ENCODE data around the gene SAPCD2. TPM values are rescaled to one million over a fixed set of nuclear protein-coding genes. Genes with fewer than 3 reads are reported as not detected.

The SAPCD2 gene
- total and polyA plus RNA-seq, 2 of the 8 experiments (the other 6 are each of a cell fraction or from before 2014, with no cell fraction given), result 12.7 to 32.1 TPM

DNA sequence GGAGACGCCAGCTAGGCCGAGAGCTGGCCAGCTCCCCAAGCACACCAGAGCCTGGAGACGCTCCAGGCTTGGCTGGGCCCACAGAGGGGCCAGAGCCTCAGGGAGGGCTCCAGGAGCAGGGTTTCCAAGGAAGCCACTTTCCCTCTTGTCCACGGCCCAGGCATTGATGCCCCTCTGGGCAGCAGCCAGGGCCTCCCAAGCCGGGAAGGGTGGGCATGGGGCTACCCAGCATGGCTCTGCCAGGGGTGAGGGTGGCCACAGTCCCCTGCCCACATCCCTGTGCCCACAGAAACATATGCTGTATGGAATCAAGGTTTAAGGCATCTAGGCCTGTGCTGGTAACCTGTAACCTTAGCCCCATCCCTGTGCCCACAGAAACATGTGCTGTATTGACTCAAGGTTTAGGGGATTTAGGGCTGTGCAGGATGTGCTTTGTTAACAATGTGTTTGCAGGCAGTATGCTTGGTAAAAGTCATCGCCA is 45.7 kb upstream of the SAPCD2 start:
- H3K4me2 ChIP-seq (ENCODE audit: insufficient read depth in 1 of 2, low read depth in 2 of 2, low read length in 2 of 2), result no peak overlapping the region
- H4K91ac ChIP-seq (replicated peaks; ENCODE audit: insufficient read length, low read length), result no peak overlapping the region
- peaks cover 3% of the 10 kb centered on the region; the same call in 1 of the 2 replicates for H3K23me2 ChIP-seq (ENCODE audit: low read depth, low read length)
- peaks cover 0 to 4% of the 10 kb centered on the region in 2 experiments for H4K20me1 ChIP-seq (replicated peaks in 1 of 2; ENCODE audit: control insufficient read depth in 1 of 2, insufficient read depth in 2 of 2, low read length in 2 of 2)
- H2AFZ ChIP-seq (ENCODE audit: low read length), result no peak overlapping the region
- H3K56ac ChIP-seq (replicated peaks; ENCODE audit: insufficient read length, low read depth, low read length), result no peak overlapping the region
- H3K79me1 ChIP-seq (ENCODE audit: low read depth, low read length), result no peaks in the 10 kb centered on the region
- no peak overlapping the region for H2BK5ac ChIP-seq (ENCODE audit: low read depth, low read length)
- no peak overlapping the region for H3K23ac ChIP-seq (ENCODE audit: insufficient read length)
- no peak overlapping the region for H3K4ac ChIP-seq (replicated peaks; ENCODE audit: insufficient read length, low read depth, low read length)
- FAIRE-seq, result no peak
- H3K9me3 ChIP-seq (ENCODE audit: insufficient read depth in 2 of 2, low read depth in 1 of 2, low read length in 1 of 2), result no peaks in the 10 kb centered on the region
- H3K4me3 ChIP-seq (ENCODE audit: extremely low read depth in 1 of 4, insufficient read depth in 2 of 4, low read depth in 3 of 4, low read length in 4 of 4), result no peak overlapping the region
- H2BK12ac ChIP-seq (ENCODE audit: low read depth, low read length), result no peak overlapping the region
- ChIA-PET CTCF (ENCODE audit: partially characterized antibody) (interaction anchor here (0.5 to 1.8 kb wide), 9 partner anchors 14 to 113 kb away, joined by 3 to 6 read pairs (median 3); partner anchors contain the start of genes LRRC26, MAN1B1 and RNF224), POLR2A (ENCODE audit: partially characterized antibody) (no interaction called here)
- H2BK15ac ChIP-seq (ENCODE audit: low read length), result no peak overlapping the region
- H2BK20ac ChIP-seq (ENCODE audit: low read length), result no peak overlapping the region
- no peak for DNase-seq (ENCODE audit: low read depth in 1 of 2, low spot score in 2 of 2)
- WGBS, 2 experiments (ENCODE audit: extremely low coverage in 1 of 2, insufficient coverage in 1 of 2, insufficient read length in 1 of 2, insufficient replicate concordance in 2 of 2, low coverage in 1 of 2, low lambda C conversion rate in 2 of 2, missing lambda C conversion rate in 1 of 2), result 71% methylated on average over 5 of the region's 6 CpGs; no CpG with 5 or more reads in 1 of the 2 experiments
- H3K4me1 ChIP-seq (replicated peaks in 1 of 4; ENCODE audit: control insufficient read depth in 3 of 4, insufficient read depth in 4 of 4, low read length in 3 of 4), result peaks cover 0 to 7% (median under 1%) of the 10 kb centered on the region in 4 experiments; a peak in 3 of 7 replicates
- no peak for TF ChIP-seq TCF12 (IDR thresholded peaks at IDR 0.05; ENCODE audit: low read depth, low read length)
- no peak for TF ChIP-seq PHF8 (conservative IDR thresholded peaks at IDR 0.05; ENCODE audit: low read depth, low read length)
- TF ChIP-seq SIRT6 (IDR thresholded peaks at IDR 0.05; ENCODE audit: low read length), result no peak
- no peak for TF ChIP-seq SP2 (IDR thresholded peaks at IDR 0.05; ENCODE audit: low read length)
- no peak for TF ChIP-seq RXRA (IDR thresholded peaks at IDR 0.05; ENCODE audit: insufficient read depth, low read depth, low read length)
- TF ChIP-seq SAP30 (IDR thresholded peaks at IDR 0.05; ENCODE audit: insufficient read depth, insufficient replicate concordance, low read length), result no peak
- TF ChIP-seq RNF2 (IDR thresholded peaks at IDR 0.05; ENCODE audit: borderline replicate concordance, low read depth, low read length, missing control alignments, poor library complexity, severe bottlenecking), result no peak
- no peak for TF ChIP-seq HDAC2 (IDR thresholded peaks at IDR 0.05; ENCODE audit: borderline replicate concordance in 1 of 2, low read depth in 2 of 2, low read length in 2 of 2)
- H3K36me3 ChIP-seq (ENCODE audit: control insufficient read depth in 2 of 4, insufficient read depth in 4 of 4, low read length in 3 of 4), result no peaks in the 10 kb centered on the region
- H3K27me3 ChIP-seq (replicated peaks in 1 of 4; ENCODE audit: control insufficient read depth in 3 of 4, extremely low read depth in 1 of 4, insufficient read depth in 3 of 4, low read length in 3 of 4), result peaks cover 15 to 36% (median 30%) of the 10 kb centered on the region in 4 experiments
- H3K14ac ChIP-seq (ENCODE audit: insufficient read length), result no peak overlapping the region
- H3K79me2 ChIP-seq (ENCODE audit: control insufficient read depth in 1 of 2, insufficient read depth in 2 of 2, low read length in 2 of 2), result no peaks in the 10 kb centered on the region
- no peak overlapping the region for H4K8ac ChIP-seq (ENCODE audit: extremely low read depth, insufficient read depth, low read length)
- H2AK5ac ChIP-seq (ENCODE audit: low read depth, low read length), result no peak overlapping the region
- H3K27ac ChIP-seq (ENCODE audit: low read depth, low read length), result no peak overlapping the region
- no peak overlapping the region for H2BK120ac ChIP-seq (replicated peaks; ENCODE audit: low read depth, low read length)
- H4K5ac ChIP-seq (ENCODE audit: insufficient read length, low read depth, low read length), result no peak overlapping the region
- no peak overlapping the region for H3K18ac ChIP-seq (ENCODE audit: extremely low read depth, low read length)
- no peak overlapping the region for H3K9ac ChIP-seq (replicated peaks in 1 of 4; ENCODE audit: extremely low read depth in 1 of 4, low read depth in 3 of 4, low read length in 3 of 4)
